Liver (tissue), 3 donors: ENCODE results near the gene C1QA.

ENCODE experiments used
- ATF3 ChIP-seq: IDR thresholded peaks from 2 replicates; pipeline ENCODE4 v1.6.1; 2016; ENCODE audit warnings: antibody characterized with exemption
- CTCF ChIP-seq: fragments of 150-350 bp; IDR thresholded peaks from 2 replicates; pipeline ENCODE4 v1.5.1; 2017; ENCODE audit warnings: improper control_type of control experiment, low read depth, low read length; ENCODE audit not compliant: missing input control
- RAD21 ChIP-seq, 2 donors: IDR thresholded peaks; 2 replicates each; pipeline ENCODE4 v1.6.1; 2016; ENCODE audit warnings: antibody characterized with exemption in 2 of 2, mild to moderate bottlenecking in 2 of 2
- REST ChIP-seq: IDR thresholded peaks from 2 replicates; pipeline ENCODE4 v1.6.1; 2016; ENCODE audit warnings: antibody characterized with exemption, mild to moderate bottlenecking
- TAF1 ChIP-seq: conservative IDR thresholded peaks from 2 replicates; pipeline ENCODE4 v1.6.1; 2016; ENCODE audit warnings: antibody characterized with exemption, mild to moderate bottlenecking
- ZBTB33 ChIP-seq: IDR thresholded peaks from 2 replicates; pipeline ENCODE4 v1.6.1; 2016; ENCODE audit warnings: antibody characterized with exemption
- donor health status: healthy.
- donor health status: healthy.

GRCh38 chr1:22660716-22661241 lies 24.4 kb downstream of the C1QA start:
- TF ChIP-seq CTCF (no peak), TAF1 (no peak), ZBTB33 (no peak), RAD21 (IDR thresholded peaks at IDR 0.05) (no peak), ATF3 (no peak), REST (no peak)
